ENCODE data around the gene OSBPL9.
"Not testable (repeated sequence)": the region's sequence is repeated elsewhere in the genome, so short reads cannot be mapped to it uniquely, and the experiment has no call there.

The OSBPL9 gene

GRCh38 chr1:51664421-51665240, 47.7 kb downstream of the OSBPL9 start:
- DNase-seq (ENCODE audit: low read depth in 2 of 2, low spot score in 1 of 2): no peak

GRCh38 chr1:51666478-51666877, 49.6 kb downstream of the OSBPL9 start:
- no peak for DNase-seq (ENCODE audit: low read depth in 2 of 2, low spot score in 1 of 2)

GRCh38 chr1:51667561-51667960, 50.7 kb downstream of the OSBPL9 start:
- DNase-seq (ENCODE audit: low read depth in 2 of 2, low spot score in 1 of 2): no peak

GRCh38 chr1:51669272-51669671, 52.4 kb downstream of the OSBPL9 start:
- no peak for DNase-seq (ENCODE audit: low read depth in 2 of 2, low spot score in 1 of 2)

- no peak for DNase-seq (ENCODE audit: low read depth in 2 of 2, low spot score in 1 of 2)
Measured at GRCh38 chr1:51669816-51670215, 52.9 kb downstream of the OSBPL9 start.

GRCh38 chr1:51671527-51672325, 54.8 kb downstream of the OSBPL9 start:
- no peak for DNase-seq (ENCODE audit: low read depth in 2 of 2, low spot score in 1 of 2)

GRCh38 chr1:51673279-51673678, 56.4 kb downstream of the OSBPL9 start:
- no peak for DNase-seq (ENCODE audit: low read depth in 2 of 2, low spot score in 1 of 2)

GRCh38 chr1:51675177-51675780, 58.4 kb downstream of the OSBPL9 start:
- no peak for DNase-seq (ENCODE audit: low read depth in 2 of 2, low spot score in 1 of 2)

GRCh38 chr1:51679435-51679834, 62.5 kb downstream of the OSBPL9 start:
- DNase-seq (ENCODE audit: low read depth in 2 of 2, low spot score in 1 of 2): no peak

- no peak for DNase-seq (ENCODE audit: low read depth in 2 of 2, low spot score in 1 of 2)
Measured at GRCh38 chr1:51684776-51685175, 67.9 kb downstream of the OSBPL9 start.

GRCh38 chr1:51686450-51686849, 69.6 kb downstream of the OSBPL9 start:
- DNase-seq (ENCODE audit: low read depth in 2 of 2, low spot score in 1 of 2): no peak

GRCh38 chr1:51689075-51689440, 72.2 kb downstream of the OSBPL9 start:
- DNase-seq (ENCODE audit: low read depth in 2 of 2, low spot score in 1 of 2): no peak

- no peak for DNase-seq (ENCODE audit: low read depth in 2 of 2, low spot score in 1 of 2)
Measured at GRCh38 chr1:51689643-51690042, 72.8 kb downstream of the OSBPL9 start.

- no peak for DNase-seq (ENCODE audit: low read depth in 2 of 2, low spot score in 1 of 2)
Measured at GRCh38 chr1:51690285-51690961, 73.5 kb downstream of the OSBPL9 start.

GRCh38 chr1:51691920-51692319, 75.0 kb downstream of the OSBPL9 start:
- no peak for DNase-seq (ENCODE audit: low read depth in 2 of 2, low spot score in 1 of 2)

- no peak for DNase-seq (ENCODE audit: low read depth in 2 of 2, low spot score in 1 of 2)
Measured at GRCh38 chr1:51693419-51694155, 76.7 kb downstream of the OSBPL9 start.

- no peak for DNase-seq (ENCODE audit: low read depth in 2 of 2, low spot score in 1 of 2)
Measured at GRCh38 chr1:51697166-51697565, 80.3 kb downstream of the OSBPL9 start.

- no peak for DNase-seq (ENCODE audit: low read depth in 2 of 2, low spot score in 1 of 2)
Measured at GRCh38 chr1:51699391-51699790, 82.5 kb downstream of the OSBPL9 start.

- DNase-seq (ENCODE audit: low read depth in 2 of 2, low spot score in 1 of 2): not testable (repeated sequence)
Measured at GRCh38 chr1:51701782-51702181, 84.9 kb downstream of the OSBPL9 start.

GRCh38 chr1:51702220-51702619, 85.3 kb downstream of the OSBPL9 start:
- not testable (repeated sequence) for DNase-seq (ENCODE audit: low read depth in 2 of 2, low spot score in 1 of 2)

- no peak for DNase-seq (ENCODE audit: low read depth in 2 of 2, low spot score in 1 of 2)
Measured at GRCh38 chr1:51705035-51705434, 88.1 kb downstream of the OSBPL9 start.

All from stimulated activated CD8-positive, alpha-beta memory T cell treated with anti-CD3 and anti-CD28 coated beads, Interleukin-4, amount 100 ng/mL, for 4 hours (primary cell).